ENCODE measurements around the gene TRPT1. TPM values are rescaled to one million over a fixed set of nuclear protein-coding genes. Genes with fewer than 3 reads are reported as not detected.

TRPT1 gene
- total RNA-seq, 2 experiments from 2014 or later = 11.3 to 11.5 TPM

DNA sequence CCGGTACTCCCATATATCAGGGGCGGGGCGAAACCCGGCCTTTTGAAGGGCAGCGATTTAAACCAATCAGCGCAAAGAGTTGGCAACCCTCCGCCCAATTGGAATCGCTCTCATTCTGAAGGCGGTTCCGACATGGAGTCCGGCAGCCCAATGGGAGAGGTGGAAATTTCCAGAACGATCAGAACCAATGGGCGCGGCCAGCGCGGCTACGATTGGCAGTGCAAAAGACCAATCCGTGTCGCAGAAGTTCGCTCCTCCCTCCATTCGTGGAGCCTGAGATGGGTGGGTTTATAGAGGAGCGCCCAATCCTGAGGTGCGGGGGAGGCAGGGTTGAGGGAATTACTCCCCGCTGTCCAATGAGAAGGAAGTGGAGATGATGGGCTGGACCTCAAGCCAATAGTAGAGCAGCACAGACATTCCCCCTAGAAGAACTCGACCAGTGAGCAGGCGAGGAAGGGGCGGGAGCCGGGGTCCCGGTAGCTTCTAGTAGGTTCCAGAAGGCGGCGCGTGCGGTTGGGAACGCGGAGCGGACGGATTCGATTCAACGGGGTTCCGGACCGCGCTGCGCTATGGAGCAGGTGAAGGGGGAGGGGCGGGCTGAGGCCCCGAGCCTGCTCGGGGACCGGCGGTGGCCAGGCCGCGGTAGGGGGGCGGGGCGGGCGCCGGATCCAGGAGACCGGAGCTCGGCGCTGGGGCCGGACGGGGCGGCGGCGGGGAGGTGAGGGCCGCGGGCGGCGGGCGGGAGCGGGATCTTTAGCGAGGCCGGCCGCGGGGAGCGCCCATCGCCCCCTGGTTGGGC, 40.1 kb downstream of the TRPT1 start, which contains the start of gene STIP1:
STIP1 (plus strand) TSS at position 479 of the 799 bp plus-strand sequence; CDS start at position 570, 91 bp downstream.
- Histone ChIP-seq H3K4me1 (ENCODE audit: insufficient read depth, low read length) (peaks cover 41% of the 10 kb centered on the region), H3K9me3 (ENCODE audit: control insufficient read depth in 1 of 2, insufficient read depth in 1 of 2, low read length in 2 of 2) (no peaks in the 10 kb centered on the region), H3K4me3 (ENCODE audit: low read length) (peak within 1 kb of the TSS; percentile 80), H3K27ac (ENCODE audit: low read depth in 1 of 2, low read length in 2 of 2) (peak within 1 kb of the TSS; percentile 47 to 57), H3K27me3 (ENCODE audit: control insufficient read depth in 1 of 2, insufficient read depth in 2 of 2, low read length in 2 of 2) (no peaks in the 10 kb centered on the region), H3K36me3 (ENCODE audit: insufficient read depth, low read length) (peaks cover 10% of the 10 kb centered on the region)
- DNase-seq = peak; percentile 94 to 100 (median 97)
- ATAC-seq (ENCODE audit: poor library complexity) = peak; percentile 87
- peak within 1 kb of the TSS; percentile 99 for H3K4me3 Mint-ChIP-seq
- CTCF ChIA-PET = interaction anchor here (1.0 to 4.1 kb wide), 11 partner anchors 16 to 145 kb away, joined by 3 to 47 read pairs (median 5); partner anchors contain the start of genes ESRRA, FERMT3, NUDT22 and PPP1R14B
- H3K27ac Mint-ChIP-seq = no peak within 1 kb of the TSS
- peaks cover 45% of the 10 kb centered on the region for H3K4me1 Mint-ChIP-seq (ENCODE audit: low read depth)
- no peaks in the 10 kb centered on the region for H3K9me3 Mint-ChIP-seq
- intact Hi-C loops (cut with DNase I, micrococcal nuclease) = loop anchor here (1.0 to 5.0 kb wide), 8 partner anchors 18 to 131 kb away; partner anchors contain the start of genes CATSPERZ (in 1 of the 2), DNAJC4 (in 1 of the 2), MACROD1 (in 1 of the 2) and NUDT22 (in 1 of the 2)
- TF ChIP-seq, protein P1, sequence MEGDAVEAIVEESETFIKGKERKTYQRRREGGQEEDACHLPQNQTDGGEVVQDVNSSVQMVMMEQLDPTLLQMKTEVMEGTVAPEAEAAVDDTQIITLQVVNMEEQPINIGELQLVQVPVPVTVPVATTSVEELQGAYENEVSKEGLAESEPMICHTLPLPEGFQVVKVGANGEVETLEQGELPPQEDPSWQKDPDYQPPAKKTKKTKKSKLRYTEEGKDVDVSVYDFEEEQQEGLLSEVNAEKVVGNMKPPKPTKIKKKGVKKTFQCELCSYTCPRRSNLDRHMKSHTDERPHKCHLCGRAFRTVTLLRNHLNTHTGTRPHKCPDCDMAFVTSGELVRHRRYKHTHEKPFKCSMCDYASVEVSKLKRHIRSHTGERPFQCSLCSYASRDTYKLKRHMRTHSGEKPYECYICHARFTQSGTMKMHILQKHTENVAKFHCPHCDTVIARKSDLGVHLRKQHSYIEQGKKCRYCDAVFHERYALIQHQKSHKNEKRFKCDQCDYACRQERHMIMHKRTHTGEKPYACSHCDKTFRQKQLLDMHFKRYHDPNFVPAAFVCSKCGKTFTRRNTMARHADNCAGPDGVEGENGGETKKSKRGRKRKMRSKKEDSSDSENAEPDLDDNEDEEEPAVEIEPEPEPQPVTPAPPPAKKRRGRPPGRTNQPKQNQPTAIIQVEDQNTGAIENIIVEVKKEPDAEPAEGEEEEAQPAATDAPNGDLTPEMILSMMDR (IDR thresholded peaks at IDR 0.05) = peak; percentile 15
- POLR2A ChIA-PET = interaction anchor here (0.6 to 5.1 kb wide), 28 partner anchors 10 to 1486 kb away, joined by 3 to 88 read pairs (median 4); partner anchors contain the start of genes BAD, CCDC88B, DNAJC4 and ESRRA
- peaks cover 16% of the 10 kb centered on the region for H3K36me3 Mint-ChIP-seq (ENCODE audit: low read depth)
- no peaks in the 10 kb centered on the region for H3K27me3 Mint-ChIP-seq

DNA sequence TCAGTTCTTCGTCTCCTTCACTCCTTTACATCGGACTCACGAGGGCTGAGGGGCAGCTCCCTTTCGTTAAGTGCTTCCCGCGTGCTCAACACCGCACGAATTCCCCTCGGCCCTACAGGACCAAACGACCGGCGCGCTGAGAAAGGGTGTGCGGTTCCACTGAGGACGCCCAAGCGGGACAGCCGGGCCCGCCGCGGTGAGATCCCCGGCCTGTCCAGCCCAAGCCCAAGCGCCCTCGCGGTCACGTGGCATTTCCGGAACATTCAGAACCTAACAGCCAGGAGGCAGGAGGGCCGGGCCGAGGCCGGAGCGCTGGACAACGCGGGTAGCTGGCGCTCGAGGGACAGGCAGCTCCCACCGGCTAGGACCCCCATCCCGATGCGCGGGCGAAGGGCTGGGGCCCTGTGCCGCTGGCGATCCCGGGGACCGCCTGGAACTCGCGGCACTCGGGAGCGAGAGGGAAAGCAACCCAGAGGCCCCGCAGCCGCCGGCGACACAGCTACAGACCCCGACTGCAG, 40.8 kb downstream of the TRPT1 start:
- H3K27me3 Mint-ChIP-seq = no peaks in the 10 kb centered on the region
- Histone ChIP-seq H3K4me1 (ENCODE audit: insufficient read depth, low read length) (peaks cover 39% of the 10 kb centered on the region), H3K36me3 (ENCODE audit: insufficient read depth, low read length) (peaks cover 10% of the 10 kb centered on the region), H3K4me3 (ENCODE audit: low read length) (peak overlapping the region; percentile 80), H3K27me3 (ENCODE audit: control insufficient read depth in 1 of 2, insufficient read depth in 2 of 2, low read length in 2 of 2) (no peaks in the 10 kb centered on the region), H3K27ac (ENCODE audit: low read depth in 1 of 2, low read length in 2 of 2) (peak overlapping the region; percentile 47 to 57), H3K9me3 (ENCODE audit: control insufficient read depth in 1 of 2, insufficient read depth in 1 of 2, low read length in 2 of 2) (no peaks in the 10 kb centered on the region)
- H3K27ac Mint-ChIP-seq = no peak overlapping the region
- ATAC-seq (ENCODE audit: poor library complexity) (no peak), DNase-seq (no peak)
- TF ChIP-seq, protein P1 (IDR thresholded peaks at IDR 0.05) = no peak
- no peaks in the 10 kb centered on the region for H3K9me3 Mint-ChIP-seq
- peak overlapping the region; percentile 99 for H3K4me3 Mint-ChIP-seq
- peaks cover 45% of the 10 kb centered on the region for H3K4me1 Mint-ChIP-seq (ENCODE audit: low read depth)
- intact Hi-C loops (cut with DNase I, micrococcal nuclease) = loop anchor here (2.0 to 5.0 kb wide), 4 partner anchors 18 to 117 kb away; partner anchors contain the start of genes CATSPERZ (in 1 of the 2), DNAJC4 (in 1 of the 2), MACROD1 (in 1 of the 2) and PLCB3 (in 1 of the 2)
- peaks cover 12% of the 10 kb centered on the region for H3K36me3 Mint-ChIP-seq (ENCODE audit: low read depth)
- CTCF ChIA-PET = interaction anchor here (1.0 to 4.1 kb wide), 12 partner anchors 16 to 146 kb away, joined by 3 to 47 read pairs (median 5); partner anchors contain the start of genes ESRRA, FERMT3, NUDT22 and PPP1R14B
- POLR2A ChIA-PET = interaction anchor here (0.6 to 5.1 kb wide), 24 partner anchors 9 to 1344 kb away, joined by 3 to 88 read pairs (median 6); partner anchors contain the start of genes BAD, CCDC88B, DNAJC4 and ESRRA

DNA sequence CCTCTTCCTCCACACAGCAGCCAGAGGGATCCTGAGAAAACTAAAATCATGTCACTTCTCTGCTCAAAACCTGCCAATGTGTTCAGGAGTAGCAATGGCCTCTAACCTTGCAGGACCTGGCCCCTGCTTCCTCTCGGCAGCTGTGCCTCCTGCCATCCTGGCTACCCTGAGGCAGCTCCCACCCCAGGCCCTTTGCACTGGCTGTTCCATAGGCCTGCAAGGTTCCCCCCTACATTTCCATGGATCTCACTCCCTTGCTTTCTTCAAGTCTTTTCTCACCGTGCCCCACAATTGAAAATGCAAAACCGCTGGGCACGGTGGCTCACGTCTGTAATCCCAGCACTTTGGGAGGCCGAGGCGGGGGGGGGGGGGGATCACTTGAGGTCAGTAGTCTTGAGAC, 42.1 kb downstream of the TRPT1 start:
- peak overlapping the region; percentile 99 for H3K4me3 Mint-ChIP-seq
- H3K36me3 ChIP-seq (ENCODE audit: insufficient read depth, low read length) = peaks cover 6% of the 10 kb centered on the region
- peak in 1 of 14 experiments; percentile 26 for DNase-seq
- no peak overlapping the region for H3K27ac Mint-ChIP-seq
- H3K36me3 Mint-ChIP-seq (ENCODE audit: low read depth) = peaks cover 7% of the 10 kb centered on the region
- no peaks in the 10 kb centered on the region for H3K27me3 ChIP-seq (ENCODE audit: control insufficient read depth in 1 of 2, insufficient read depth in 2 of 2, low read length in 2 of 2)
- H3K9me3 Mint-ChIP-seq = no peaks in the 10 kb centered on the region
- H3K4me1 Mint-ChIP-seq (ENCODE audit: low read depth) = peaks cover 40% of the 10 kb centered on the region
- ChIA-PET POLR2A (interaction anchor here (2.4 to 3.6 kb wide), 2 partner anchors 86 to 157 kb away, joined by 9 to 19 read pairs; partner anchors contain the start of gene CCDC88B), CTCF (interaction anchor here (0.6 to 1.3 kb wide), 3 partner anchors 8 to 183 kb away, joined by 3 to 8 read pairs (median 3); no protein-coding TSS in a partner anchor)
- ATAC-seq (ENCODE audit: poor library complexity) = no peak
- no peaks in the 10 kb centered on the region for H3K27me3 Mint-ChIP-seq
- peaks cover 30% of the 10 kb centered on the region for H3K4me1 ChIP-seq (ENCODE audit: insufficient read depth, low read length)
- TF ChIP-seq, protein P1 (IDR thresholded peaks at IDR 0.05) = no peak
- no peaks in the 10 kb centered on the region for H3K9me3 ChIP-seq (ENCODE audit: control insufficient read depth in 1 of 2, insufficient read depth in 1 of 2, low read length in 2 of 2)
- intact Hi-C loops (cut with DNase I, micrococcal nuclease) = loop anchor here in 1 of 2 experiments (2.0 kb wide), 1 partner anchor 17 kb away; the partner anchor contains the start of gene MACROD1
- H3K27ac ChIP-seq (ENCODE audit: low read depth in 1 of 2, low read length in 2 of 2) = no peak overlapping the region
- no peak overlapping the region for H3K4me3 ChIP-seq (ENCODE audit: low read length)
